Measurements from ENCODE around the gene HPGD. TPM values are rescaled to one million over a fixed set of nuclear protein-coding genes. Genes with fewer than 3 reads are reported as not detected.

Gene HPGD
- total RNA-seq, 1 donor from 2014 or later: 2.4 TPM

DNA sequence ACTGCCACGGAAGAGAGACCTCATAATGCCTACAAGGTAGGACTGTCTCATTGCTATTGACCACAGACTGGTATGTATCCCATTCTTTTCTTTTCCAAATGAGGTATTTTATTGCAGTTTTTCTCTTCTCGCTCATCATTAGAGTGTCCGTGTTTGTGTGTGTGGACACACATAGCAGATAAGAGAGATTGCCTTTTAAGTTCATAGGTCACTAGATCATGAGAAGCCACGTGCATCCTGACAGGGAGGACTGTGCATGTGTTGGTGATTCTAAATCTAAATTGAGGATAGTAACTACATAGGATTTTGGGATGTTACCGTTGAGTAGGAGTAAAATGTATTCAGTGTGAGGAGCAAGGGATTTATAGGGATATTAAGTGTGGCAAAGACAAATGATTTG is 37.3 kb downstream of the HPGD start:
- intact Hi-C loops (cut with DNase I): no loop called here
- DNase-seq (ENCODE audit: low spot score): no peak

DNA sequence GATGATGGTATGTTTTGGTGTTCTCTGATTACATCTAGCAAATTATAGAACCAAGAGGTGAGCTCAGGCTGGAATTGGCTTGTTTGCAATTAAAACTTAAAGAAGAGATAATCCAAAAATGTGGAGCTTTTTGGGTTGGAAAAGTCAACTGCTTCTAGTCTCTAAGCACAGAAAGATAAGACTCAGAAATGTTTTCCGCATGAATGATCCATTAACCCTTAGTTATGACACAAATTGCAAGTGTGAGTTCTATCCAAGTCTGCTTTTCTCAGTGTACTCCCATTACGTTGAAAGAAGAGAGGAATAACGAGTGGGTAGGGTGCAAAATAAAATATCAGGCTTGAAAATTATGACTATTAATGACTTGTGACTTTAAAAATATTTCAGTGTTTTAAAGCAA is 38.5 kb downstream of the HPGD start:
- no peak for DNase-seq (ENCODE audit: low spot score)
- intact Hi-C loops (cut with DNase I): no loop called here

DNA sequence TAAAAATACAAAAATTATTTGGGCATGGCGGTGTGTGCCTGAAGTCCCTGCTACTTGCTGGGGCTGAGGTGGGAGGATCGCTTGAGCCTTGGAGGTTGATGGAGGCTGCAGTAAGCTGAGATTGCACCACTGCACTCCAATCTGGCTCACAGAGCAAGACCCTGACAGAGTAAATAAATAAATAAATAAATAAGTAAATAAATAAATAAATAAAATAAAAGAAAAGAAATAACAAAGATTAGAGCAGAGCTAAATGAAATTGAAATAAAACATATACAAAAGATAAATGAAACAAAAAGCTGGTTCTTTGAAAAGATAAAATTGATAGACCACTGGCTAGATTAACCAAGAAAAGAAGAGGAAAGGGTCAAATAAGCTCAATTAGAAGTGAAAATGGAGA is 43.1 kb downstream of the HPGD start:
- no peak for DNase-seq (ENCODE audit: low spot score)
- intact Hi-C loops (cut with DNase I): no loop called here

DNA sequence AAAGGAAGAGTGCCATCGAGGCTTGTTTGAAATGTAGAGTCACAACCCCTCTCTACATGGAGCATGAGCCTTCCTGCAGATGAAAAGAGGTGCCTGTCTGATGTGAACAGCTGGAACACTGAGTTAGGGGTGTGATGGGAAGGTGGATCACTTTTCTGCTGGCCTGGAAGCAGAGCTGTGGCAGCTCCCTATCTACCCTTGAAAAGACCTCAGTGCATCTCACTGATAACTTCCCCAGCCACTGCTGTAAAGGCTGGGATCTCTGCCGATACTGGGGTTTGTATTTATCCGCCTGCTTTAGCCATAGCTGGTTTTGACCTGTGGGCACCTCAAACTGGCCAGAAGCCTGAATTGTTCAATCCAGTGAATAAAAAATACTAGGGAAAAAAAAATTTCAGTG is 46.8 kb downstream of the HPGD start:
- intact Hi-C loops (cut with DNase I): no loop called here
- no peak for DNase-seq (ENCODE audit: low spot score)

DNA sequence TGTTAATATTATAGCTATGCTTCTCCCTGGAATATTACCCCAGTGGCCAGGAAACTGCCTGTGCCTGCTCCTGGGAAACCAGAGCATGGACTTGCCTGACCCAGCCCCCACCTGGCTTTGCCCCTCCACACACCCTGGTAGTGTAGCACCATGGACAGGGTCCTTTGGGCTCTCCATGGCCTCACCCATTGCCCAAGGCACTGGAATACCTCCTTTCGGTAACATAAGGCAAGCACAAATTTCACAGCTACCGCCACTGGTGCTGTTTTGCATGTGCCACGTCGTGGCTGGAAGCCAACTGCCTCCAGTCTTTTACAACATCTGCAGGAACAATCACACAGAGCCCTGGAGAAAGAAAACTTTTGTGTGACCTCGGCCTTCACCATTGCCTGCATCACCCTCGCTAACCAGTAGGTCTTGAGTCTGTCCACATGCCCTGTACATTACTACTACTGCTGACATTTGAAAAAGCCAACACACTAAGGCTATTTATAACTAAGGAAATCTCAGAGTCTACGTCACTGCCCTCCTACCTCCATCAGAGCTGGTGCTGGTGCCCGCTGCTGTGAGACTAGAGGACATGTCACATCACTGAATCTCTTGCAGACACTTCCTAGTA is 47.7 kb downstream of the HPGD start:
- no peak for DNase-seq (ENCODE audit: low spot score)
- intact Hi-C loops (cut with DNase I): no loop called here

DNA sequence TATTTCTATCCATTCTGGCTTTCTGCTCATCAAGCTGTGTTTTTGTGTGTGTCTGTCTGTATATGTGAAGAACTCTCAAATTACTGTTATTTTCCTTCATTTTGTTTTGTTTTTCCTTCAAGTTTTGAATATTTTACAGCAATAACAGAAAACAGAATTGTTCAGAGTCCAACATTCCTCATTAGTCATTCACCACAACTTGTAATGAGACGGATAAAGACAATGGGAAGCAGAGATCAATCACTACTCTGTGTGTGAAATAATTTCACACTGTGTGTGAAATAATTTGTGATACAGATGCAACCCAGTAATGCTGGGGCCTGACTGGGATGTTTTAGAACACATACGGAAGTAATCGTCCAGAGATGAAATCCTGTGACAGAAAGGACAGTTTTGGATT is 55.2 kb downstream of the HPGD start:
- no peak for DNase-seq (ENCODE audit: low spot score)
- intact Hi-C loops (cut with DNase I): no loop called here

DNA sequence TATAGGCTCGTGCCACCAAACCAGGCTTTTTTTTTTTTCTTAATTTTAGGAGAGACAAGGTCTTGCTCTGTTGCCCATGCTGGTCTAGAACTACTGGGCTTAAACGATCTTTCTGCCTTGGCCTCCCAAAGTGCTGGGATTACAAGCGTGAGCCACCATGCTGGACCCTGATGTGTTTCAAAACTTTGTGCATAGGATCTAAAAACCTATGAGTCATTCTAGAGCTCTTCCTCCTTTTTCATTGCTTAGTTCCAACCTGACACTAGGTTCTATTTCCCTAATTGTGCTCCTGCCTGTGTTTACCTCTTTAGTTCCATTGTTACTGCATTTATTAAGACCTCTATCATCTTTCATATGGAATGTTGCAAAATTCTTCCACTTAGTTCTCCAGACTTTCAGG is 57.3 kb downstream of the HPGD start:
- intact Hi-C loops (cut with DNase I): no loop called here
- no peak for DNase-seq (ENCODE audit: low spot score)

DNA sequence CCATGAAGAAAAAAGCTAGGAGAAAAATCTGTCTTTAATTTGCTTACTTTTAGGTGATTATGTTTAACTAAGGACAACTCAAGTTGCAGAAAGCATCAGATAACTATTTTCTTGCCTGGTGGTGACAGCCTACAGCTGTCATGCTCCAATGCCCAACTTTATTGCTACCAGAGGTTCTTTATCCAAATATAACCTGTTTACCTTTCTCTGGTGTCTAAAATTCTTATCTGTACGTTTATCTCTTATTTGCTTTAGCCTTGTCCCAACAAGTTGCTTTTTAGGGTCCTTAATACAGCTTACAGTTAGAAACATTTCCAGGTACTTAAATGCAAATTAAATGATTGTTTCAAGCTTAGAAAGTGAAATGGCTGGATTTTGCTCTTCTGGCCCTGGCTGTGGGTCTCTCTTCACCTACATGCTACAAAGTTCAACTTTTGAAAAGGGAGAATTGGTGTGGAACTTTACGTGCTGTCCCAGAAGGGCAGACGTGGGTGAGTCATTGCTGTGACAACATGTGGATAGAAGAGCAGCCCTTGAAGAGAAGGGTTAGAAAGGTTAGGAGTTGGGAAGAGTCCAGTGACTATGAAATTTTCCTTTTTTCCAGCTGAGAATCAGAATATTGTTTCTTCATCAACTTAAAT is 60.7 kb downstream of the HPGD start:
- no peak for DNase-seq (ENCODE audit: low spot score)
- intact Hi-C loops (cut with DNase I): no loop called here

DNA sequence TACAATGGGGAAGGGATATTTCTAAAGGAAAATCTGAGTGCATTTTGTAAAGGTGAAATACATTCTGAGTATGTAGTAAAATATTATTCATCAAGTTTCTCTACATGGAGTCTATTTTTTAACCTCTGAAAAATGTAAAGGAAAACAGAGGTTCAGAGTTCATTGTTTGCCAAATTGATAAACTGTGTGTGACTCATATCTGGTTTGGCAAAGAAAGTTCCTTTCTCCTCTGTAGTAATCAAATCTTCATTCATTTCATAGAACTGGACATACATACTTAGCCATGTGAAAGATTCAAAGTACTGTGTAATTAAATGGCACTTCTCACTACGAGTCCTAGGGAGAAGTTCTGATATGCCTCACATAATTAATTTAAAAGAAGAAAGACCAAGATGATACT is 61.6 kb downstream of the HPGD start:
- intact Hi-C loops (cut with DNase I): no loop called here

DNA sequence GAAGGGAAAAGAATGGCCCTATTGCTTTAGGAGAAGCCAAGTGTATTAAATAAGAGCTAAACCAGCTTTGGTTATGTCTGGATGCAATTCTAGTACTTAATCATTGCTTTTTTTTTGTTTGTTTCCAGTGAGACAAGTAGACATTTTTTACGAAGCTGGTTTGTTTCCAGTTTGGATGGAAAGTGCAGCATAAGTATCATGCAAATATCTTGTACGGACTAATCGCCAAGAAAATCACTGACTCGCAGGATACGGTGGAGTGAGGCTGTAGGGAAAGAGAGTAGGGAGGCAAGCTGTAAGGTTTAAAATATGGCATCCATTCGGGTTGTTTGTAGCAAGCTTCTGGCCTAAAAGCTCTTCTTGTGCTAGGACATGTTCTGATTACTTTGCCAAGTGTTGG is 64.8 kb downstream of the HPGD start:
- no peak for DNase-seq (ENCODE audit: low spot score)
- intact Hi-C loops (cut with DNase I): no loop called here

More for the DNA sequence above, 61.6 kb downstream of the HPGD start:
- DNase-seq (ENCODE audit: low spot score): no peak

DNA sequence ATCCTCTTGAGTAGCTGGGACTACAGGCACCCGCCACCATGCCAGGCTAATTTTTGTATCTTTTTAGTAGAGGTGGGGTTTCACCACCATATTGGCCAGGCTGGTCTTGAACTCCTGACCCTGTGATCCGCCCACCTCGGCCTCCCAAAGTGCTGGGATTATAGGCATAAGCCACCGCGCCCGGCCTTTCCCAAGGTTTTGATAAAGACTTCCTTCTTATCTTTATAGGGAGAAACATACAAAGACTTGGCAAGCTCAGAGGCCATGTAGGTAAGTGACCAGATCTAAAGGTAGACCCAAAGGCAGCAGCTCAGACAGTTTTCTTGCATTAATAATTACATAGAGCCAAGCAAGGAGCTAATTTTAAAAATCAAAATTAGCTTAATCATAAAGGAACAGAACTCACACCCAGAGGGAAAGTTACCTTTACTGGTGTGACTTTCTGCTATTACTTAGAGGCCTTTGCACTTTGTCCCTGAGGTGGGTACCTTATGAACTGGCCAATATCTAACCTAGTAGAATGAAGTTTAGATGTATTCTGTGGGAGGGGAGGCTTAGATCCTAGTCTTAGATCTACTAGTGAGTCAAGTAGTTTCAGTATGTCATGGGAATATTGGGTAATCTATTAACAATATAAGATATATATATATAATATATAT is 67.3 kb downstream of the HPGD start:
- intact Hi-C loops (cut with DNase I): no loop called here
- DNase-seq (ENCODE audit: low spot score): no peak

DNA sequence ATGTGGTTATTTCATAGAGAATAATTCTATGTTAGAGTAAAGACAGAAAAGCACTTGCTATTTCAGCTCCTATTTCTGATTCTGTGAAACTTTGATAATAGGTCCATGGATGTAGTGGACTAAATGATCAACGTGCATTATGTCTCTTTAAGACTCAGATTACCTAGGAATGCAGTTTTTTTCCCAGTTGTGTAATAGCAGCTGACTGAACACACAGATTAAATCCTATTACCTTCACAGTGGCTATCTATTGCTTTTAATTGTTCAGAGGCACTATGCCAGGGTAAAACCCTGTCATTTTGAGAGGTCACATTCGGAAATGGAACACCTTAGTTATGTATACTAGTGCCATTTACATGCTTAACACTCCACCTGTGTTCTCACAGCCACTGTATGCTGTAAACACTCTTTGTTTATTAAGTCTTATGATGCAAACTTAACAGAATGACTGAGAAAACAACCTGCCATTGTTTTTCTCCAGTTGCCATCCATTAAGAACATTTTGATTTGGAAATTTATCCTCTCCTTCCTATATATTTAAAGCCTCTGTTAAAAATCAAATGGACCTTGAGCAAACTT is 70.5 kb downstream of the HPGD start:
- DNase-seq (ENCODE audit: low spot score): no peak
- intact Hi-C loops (cut with DNase I): no loop called here

DNA sequence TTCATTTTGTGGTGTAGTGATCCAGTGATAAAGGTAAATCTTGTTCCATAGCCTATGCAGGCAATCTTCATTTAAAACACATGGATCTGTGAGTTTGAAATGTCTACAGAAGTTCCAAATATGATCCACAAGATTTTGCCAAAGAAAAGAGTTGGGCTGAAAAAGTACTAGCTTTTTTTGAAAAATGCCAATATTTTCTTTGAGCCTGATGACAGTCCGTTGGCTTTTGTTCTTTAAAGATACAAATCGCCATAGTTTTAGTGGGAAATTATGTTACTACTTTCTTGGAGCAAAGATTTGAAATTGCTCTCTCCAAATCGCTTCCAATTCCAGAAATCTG is 71.5 kb downstream of the HPGD start:
- intact Hi-C loops (cut with DNase I): no loop called here

DNA sequence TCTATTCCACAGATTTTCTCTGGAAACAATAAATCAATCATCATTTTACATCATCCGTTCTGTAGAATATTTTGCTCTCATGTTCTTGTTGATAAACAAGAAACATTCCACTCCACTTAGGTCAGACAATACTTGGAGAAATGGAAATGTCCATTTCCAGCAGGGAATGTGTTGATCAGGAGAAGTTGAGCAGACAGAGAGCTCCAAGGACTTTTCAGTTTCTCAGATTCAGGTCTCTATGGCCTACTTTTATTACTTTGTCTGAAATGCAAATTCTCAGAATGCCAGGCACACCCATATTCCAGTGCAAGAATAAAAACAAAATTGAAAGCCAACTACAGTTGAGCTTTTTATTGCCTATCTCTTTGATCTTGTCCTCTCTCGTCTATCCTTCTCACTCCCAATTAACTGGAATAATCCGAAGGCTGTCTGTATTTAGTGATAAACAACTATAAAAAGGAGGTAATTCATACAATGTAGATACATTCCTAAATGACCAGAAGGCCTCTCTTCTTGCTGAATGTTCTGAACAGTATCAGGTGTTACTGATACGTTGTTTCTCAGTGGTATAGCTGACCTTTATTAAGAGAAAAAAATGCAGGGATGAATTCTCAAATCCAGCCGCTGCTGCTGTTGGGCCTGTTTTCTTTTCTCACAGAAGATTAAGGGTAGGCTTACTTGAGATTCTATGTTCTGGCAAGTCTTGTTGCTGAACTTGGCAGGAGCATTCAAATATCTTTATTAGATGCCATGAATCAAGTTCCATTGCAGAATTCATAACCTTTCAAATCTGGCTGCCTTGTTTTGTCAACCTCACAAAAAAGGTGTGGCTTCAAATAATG is 72.1 kb downstream of the HPGD start:
- intact Hi-C loops (cut with DNase I): no loop called here

More for the DNA sequence above, 71.5 kb downstream of the HPGD start:
- DNase-seq (ENCODE audit: low spot score): no peak

DNA sequence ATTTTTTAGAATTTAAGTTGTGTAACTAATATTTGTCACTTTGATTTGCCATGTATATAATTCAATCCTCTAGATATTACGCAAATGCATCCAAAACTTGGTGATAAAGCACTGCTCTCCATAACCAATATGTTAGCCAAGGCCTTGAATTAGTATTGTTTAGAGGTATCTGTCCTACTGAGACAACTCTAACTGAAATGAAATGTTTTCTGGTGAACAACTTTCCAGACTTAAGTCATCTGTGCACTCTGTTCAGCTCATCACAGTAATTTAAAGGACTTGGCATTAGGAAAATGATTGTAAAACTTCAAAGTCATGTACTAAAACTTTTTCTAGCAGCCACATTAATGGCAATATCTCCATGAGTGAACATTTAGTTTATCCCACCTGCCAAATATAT is 73.1 kb downstream of the HPGD start:
- intact Hi-C loops (cut with DNase I): no loop called here
- no peak for DNase-seq (ENCODE audit: low spot score)

More for the DNA sequence above, 72.1 kb downstream of the HPGD start:
- DNase-seq (ENCODE audit: low spot score): no peak

DNA sequence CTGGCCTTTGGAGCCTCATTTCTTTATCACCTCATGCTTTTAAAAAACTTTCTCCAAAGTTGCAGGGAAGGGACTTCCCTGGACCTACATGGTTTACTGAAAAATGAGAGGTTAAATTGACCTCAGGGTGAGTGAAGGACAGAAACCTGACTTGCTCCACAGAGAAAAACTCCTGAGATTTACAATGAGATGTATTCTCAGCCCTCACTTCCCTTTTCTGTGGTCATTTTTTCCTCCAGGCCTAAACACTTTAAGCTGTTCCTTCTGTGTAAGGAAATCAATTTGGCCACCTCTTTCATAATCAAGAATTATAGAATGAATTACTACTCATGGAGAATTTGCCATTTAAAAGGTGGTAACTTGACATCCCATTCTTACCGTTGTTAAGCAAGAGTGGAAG is 77.9 kb downstream of the HPGD start:
- no peak for DNase-seq (ENCODE audit: low spot score)
- intact Hi-C loops (cut with DNase I): no loop called here

Data from cardiac septum (tissue), 1 donor.